ENCODE data around the gene SCGB3A2.

The SCGB3A2 gene

GRCh38 chr5:147893820-147894219 is 15.3 kb downstream of the SCGB3A2 start:
- no peaks in the 10 kb centered on the region for H3K9me3 ChIP-seq
- H3K4me3 ChIP-seq (ENCODE audit: low read depth, low read length) = no peak overlapping the region
- H3K27me3 ChIP-seq = peaks cover 4% of the 10 kb centered on the region; the same call in 1 of the 2 replicates
- TF ChIP-seq, protein P1, sequence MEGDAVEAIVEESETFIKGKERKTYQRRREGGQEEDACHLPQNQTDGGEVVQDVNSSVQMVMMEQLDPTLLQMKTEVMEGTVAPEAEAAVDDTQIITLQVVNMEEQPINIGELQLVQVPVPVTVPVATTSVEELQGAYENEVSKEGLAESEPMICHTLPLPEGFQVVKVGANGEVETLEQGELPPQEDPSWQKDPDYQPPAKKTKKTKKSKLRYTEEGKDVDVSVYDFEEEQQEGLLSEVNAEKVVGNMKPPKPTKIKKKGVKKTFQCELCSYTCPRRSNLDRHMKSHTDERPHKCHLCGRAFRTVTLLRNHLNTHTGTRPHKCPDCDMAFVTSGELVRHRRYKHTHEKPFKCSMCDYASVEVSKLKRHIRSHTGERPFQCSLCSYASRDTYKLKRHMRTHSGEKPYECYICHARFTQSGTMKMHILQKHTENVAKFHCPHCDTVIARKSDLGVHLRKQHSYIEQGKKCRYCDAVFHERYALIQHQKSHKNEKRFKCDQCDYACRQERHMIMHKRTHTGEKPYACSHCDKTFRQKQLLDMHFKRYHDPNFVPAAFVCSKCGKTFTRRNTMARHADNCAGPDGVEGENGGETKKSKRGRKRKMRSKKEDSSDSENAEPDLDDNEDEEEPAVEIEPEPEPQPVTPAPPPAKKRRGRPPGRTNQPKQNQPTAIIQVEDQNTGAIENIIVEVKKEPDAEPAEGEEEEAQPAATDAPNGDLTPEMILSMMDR (IDR thresholded peaks at IDR 0.05; ENCODE audit: low read depth, low read length) = no peak
- no peaks in the 10 kb centered on the region for H3K4me1 ChIP-seq
- DNase-seq = no peak
- no peaks in the 10 kb centered on the region for H3K36me3 ChIP-seq

GRCh38 chr5:147895864-147896263 is 17.4 kb downstream of the SCGB3A2 start:
- Histone ChIP-seq H3K27me3 (no peaks in the 10 kb centered on the region), H3K4me1 (no peaks in the 10 kb centered on the region), H3K36me3 (no peaks in the 10 kb centered on the region), H3K9me3 (no peaks in the 10 kb centered on the region), H3K4me3 (ENCODE audit: low read depth, low read length) (no peak overlapping the region)
- TF ChIP-seq, protein P1 (IDR thresholded peaks at IDR 0.05; ENCODE audit: low read depth, low read length) = no peak
- no peak for DNase-seq

DNA sequence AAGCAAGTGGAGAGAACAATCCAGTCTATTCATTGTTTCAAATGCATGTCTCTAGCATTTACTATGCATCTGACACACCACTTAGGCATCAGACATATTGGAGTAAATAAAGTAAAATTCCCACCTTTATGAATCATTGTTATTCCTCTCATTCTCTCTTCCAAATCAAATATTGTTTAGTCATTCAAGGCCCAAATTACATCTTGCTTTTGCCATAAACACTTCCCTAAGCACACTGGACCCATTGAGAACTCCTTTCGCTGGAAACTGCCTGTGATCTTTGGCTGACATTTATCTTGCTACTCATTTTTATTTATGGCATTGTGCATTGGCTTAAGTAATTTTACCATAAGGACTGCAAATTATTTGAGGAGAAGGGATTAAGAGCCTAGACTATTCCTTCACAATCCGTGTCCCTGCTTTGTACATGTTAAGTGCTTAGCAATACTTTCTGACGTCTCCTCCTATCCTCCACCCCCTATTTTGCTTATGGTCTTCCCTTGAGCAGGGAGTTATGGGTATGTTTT is 20.4 kb downstream of the SCGB3A2 start:
- H3K4me3 ChIP-seq (ENCODE audit: low read depth, low read length) = no peak overlapping the region
- no peaks in the 10 kb centered on the region for H3K36me3 ChIP-seq
- DNase-seq = no peak
- H3K9me3 ChIP-seq = no peaks in the 10 kb centered on the region
- H3K27me3 ChIP-seq = no peaks in the 10 kb centered on the region
- TF ChIP-seq, protein P1 (IDR thresholded peaks at IDR 0.05; ENCODE audit: low read depth, low read length) = no peak
- no peaks in the 10 kb centered on the region for H3K4me1 ChIP-seq

DNA sequence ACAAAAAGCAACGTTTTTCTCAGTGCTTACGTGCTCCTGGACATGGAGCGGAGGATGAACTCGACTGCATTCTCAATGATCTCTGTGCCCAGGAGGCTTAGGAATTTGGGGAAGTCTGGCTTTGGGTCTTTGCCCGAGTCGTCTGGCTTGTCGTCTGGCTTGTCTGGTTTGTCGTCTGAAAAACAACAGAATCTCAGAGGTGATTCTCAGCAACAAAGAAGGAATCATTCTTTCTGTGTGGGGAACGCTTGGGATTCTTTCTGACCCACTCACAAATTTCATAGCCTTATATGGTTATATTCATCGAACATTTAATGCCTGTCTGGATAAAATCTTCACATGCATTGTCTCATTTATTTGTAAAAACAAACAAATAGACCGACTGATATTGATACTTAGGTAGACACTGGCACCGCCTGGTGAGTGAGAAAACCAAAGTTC is 23.1 kb downstream of the SCGB3A2 start:
- H3K4me1 ChIP-seq = no peaks in the 10 kb centered on the region
- no peak for DNase-seq

DNA sequence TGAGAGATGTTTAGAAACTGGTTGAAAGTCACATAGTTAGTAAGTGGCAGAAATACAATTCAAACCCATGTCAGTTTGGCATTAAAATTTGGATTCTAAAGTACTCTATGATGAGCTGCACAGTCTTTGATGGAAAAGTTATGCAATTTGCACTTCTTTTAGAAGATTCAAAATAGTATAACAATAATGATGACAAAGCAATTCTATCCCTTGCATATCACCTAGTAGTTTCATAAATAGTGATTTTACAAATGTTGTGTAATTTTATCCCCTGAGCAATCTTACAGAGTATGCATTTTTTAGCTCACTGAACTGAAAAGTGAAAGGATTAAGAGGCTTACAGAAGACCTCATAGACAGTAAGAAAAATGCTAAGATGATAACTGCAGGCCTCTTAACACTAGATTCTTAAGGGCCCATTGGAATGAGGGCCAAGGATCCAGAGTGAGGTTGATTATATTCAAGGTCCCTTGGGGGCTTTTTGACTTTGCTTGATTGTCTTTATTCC is 24.2 kb downstream of the SCGB3A2 start:
- Histone ChIP-seq H3K4me3 (ENCODE audit: low read depth, low read length) (no peak overlapping the region), H3K27me3 (no peaks in the 10 kb centered on the region), H3K9me3 (no peaks in the 10 kb centered on the region), H3K36me3 (no peaks in the 10 kb centered on the region), H3K4me1 (no peaks in the 10 kb centered on the region)
- no peak for DNase-seq
- TF ChIP-seq, protein P1 (IDR thresholded peaks at IDR 0.05; ENCODE audit: low read depth, low read length) = no peak

More for the DNA sequence above, 23.1 kb downstream of the SCGB3A2 start:
- TF ChIP-seq, protein P1 (IDR thresholded peaks at IDR 0.05; ENCODE audit: low read depth, low read length) = no peak
- no peaks in the 10 kb centered on the region for H3K36me3 ChIP-seq
- H3K27me3 ChIP-seq = no peaks in the 10 kb centered on the region
- H3K9me3 ChIP-seq = no peaks in the 10 kb centered on the region
- no peak overlapping the region for H3K4me3 ChIP-seq (ENCODE audit: low read depth, low read length)

GRCh38 chr5:147904110-147904509 is 25.6 kb downstream of the SCGB3A2 start:
- Histone ChIP-seq H3K36me3 (no peaks in the 10 kb centered on the region), H3K4me1 (no peaks in the 10 kb centered on the region), H3K4me3 (ENCODE audit: low read depth, low read length) (no peak overlapping the region), H3K27me3 (no peaks in the 10 kb centered on the region), H3K9me3 (no peaks in the 10 kb centered on the region)
- no peak for DNase-seq
- TF ChIP-seq, protein P1 (IDR thresholded peaks at IDR 0.05; ENCODE audit: low read depth, low read length) = no peak
